ENCODE measurements around the gene ZFPL1.

The ZFPL1 gene

GRCh38 chr11:65051398-65051858, 32.6 kb upstream of the ZFPL1 start:
- no peaks in the 10 kb centered on the region for H3K9me3 ChIP-seq (ENCODE audit: control insufficient read depth, low read depth, low read length)
- no peaks in the 10 kb centered on the region for H3K4me1 ChIP-seq (ENCODE audit: control insufficient read depth, low read depth, low read length)
- H3K9ac ChIP-seq (ENCODE audit: low read length), result no peak overlapping the region
- H3K36me3 ChIP-seq (ENCODE audit: control insufficient read depth, low read depth, low read length), result no peaks in the 10 kb centered on the region
- H3K27ac ChIP-seq (ENCODE audit: low read length), result no peak overlapping the region
- H3K27me3 ChIP-seq (ENCODE audit: control insufficient read depth, insufficient read depth, low read length), result no peaks in the 10 kb centered on the region
- no peak overlapping the region for H3K4me3 ChIP-seq (ENCODE audit: low read length)

GRCh38 chr11:65053827-65054508, 30.1 kb upstream of the ZFPL1 start:
- H3K36me3 ChIP-seq (ENCODE audit: control insufficient read depth, low read depth, low read length), result no peaks in the 10 kb centered on the region
- H3K27ac ChIP-seq (ENCODE audit: low read length), result no peak overlapping the region
- H3K4me3 ChIP-seq (ENCODE audit: low read length), result no peak overlapping the region
- no peak overlapping the region for H3K9ac ChIP-seq (ENCODE audit: low read length)
- H3K4me1 ChIP-seq (ENCODE audit: control insufficient read depth, low read depth, low read length), result no peaks in the 10 kb centered on the region
- H3K9me3 ChIP-seq (ENCODE audit: control insufficient read depth, low read depth, low read length), result no peaks in the 10 kb centered on the region
- H3K27me3 ChIP-seq (ENCODE audit: control insufficient read depth, insufficient read depth, low read length), result no peaks in the 10 kb centered on the region

GRCh38 chr11:65055538-65055937, 28.5 kb upstream of the ZFPL1 start:
- Histone ChIP-seq H3K4me1 (ENCODE audit: control insufficient read depth, low read depth, low read length) (no peaks in the 10 kb centered on the region), H3K27ac (ENCODE audit: low read length) (no peak overlapping the region), H3K9me3 (ENCODE audit: control insufficient read depth, low read depth, low read length) (no peaks in the 10 kb centered on the region), H3K27me3 (ENCODE audit: control insufficient read depth, insufficient read depth, low read length) (no peaks in the 10 kb centered on the region), H3K4me3 (ENCODE audit: low read length) (no peak overlapping the region), H3K36me3 (ENCODE audit: control insufficient read depth, low read depth, low read length) (no peaks in the 10 kb centered on the region), H3K9ac (ENCODE audit: low read length) (no peak overlapping the region)

- no peaks in the 10 kb centered on the region for H3K4me1 ChIP-seq (ENCODE audit: control insufficient read depth, low read depth, low read length)
- no peak overlapping the region for H3K4me3 ChIP-seq (ENCODE audit: low read length)
- no peaks in the 10 kb centered on the region for H3K36me3 ChIP-seq (ENCODE audit: control insufficient read depth, low read depth, low read length)
- no peaks in the 10 kb centered on the region for H3K9me3 ChIP-seq (ENCODE audit: control insufficient read depth, low read depth, low read length)
- H3K27me3 ChIP-seq (ENCODE audit: control insufficient read depth, insufficient read depth, low read length), result no peaks in the 10 kb centered on the region
- H3K27ac ChIP-seq (ENCODE audit: low read length), result no peak overlapping the region
- H3K9ac ChIP-seq (ENCODE audit: low read length), result no peak overlapping the region
These were observed 27.0 kb upstream of the ZFPL1 start for GRCh38 chr11:65056999-65057398.

- H3K9ac ChIP-seq (ENCODE audit: low read length), result no peak overlapping the region
- no peak overlapping the region for H3K27ac ChIP-seq (ENCODE audit: low read length)
- no peak overlapping the region for H3K4me3 ChIP-seq (ENCODE audit: low read length)
- H3K27me3 ChIP-seq (ENCODE audit: control insufficient read depth, insufficient read depth, low read length), result no peaks in the 10 kb centered on the region
- H3K36me3 ChIP-seq (ENCODE audit: control insufficient read depth, low read depth, low read length), result no peaks in the 10 kb centered on the region
- H3K9me3 ChIP-seq (ENCODE audit: control insufficient read depth, low read depth, low read length), result no peaks in the 10 kb centered on the region
- H3K4me1 ChIP-seq (ENCODE audit: control insufficient read depth, low read depth, low read length), result no peaks in the 10 kb centered on the region
These were observed 26.5 kb upstream of the ZFPL1 start for GRCh38 chr11:65057526-65057925.

GRCh38 chr11:65058012-65058411, 26.0 kb upstream of the ZFPL1 start:
- H3K4me3 ChIP-seq (ENCODE audit: low read length), result no peak overlapping the region
- no peak overlapping the region for H3K27ac ChIP-seq (ENCODE audit: low read length)
- H3K4me1 ChIP-seq (ENCODE audit: control insufficient read depth, low read depth, low read length), result no peaks in the 10 kb centered on the region

GRCh38 chr11:65058419-65059054, 25.5 kb upstream of the ZFPL1 start, which contains the start of gene NAALADL1:
TSS of gene NAALADL1 (minus strand) at chr11:65058553. CDS start at chr11:65058521, 32 bp downstream.
- H3K9ac ChIP-seq (ENCODE audit: low read length), result no peak within 1 kb of the TSS
- no peak within 1 kb of the TSS for H3K4me3 ChIP-seq (ENCODE audit: low read length)

More at GRCh38 chr11:65058012-65058411, 26.0 kb upstream of the ZFPL1 start:
- no peaks in the 10 kb centered on the region for H3K9me3 ChIP-seq (ENCODE audit: control insufficient read depth, low read depth, low read length)
- H3K36me3 ChIP-seq (ENCODE audit: control insufficient read depth, low read depth, low read length), result no peaks in the 10 kb centered on the region
- no peaks in the 10 kb centered on the region for H3K27me3 ChIP-seq (ENCODE audit: control insufficient read depth, insufficient read depth, low read length)
- H3K9ac ChIP-seq (ENCODE audit: low read length), result no peak overlapping the region

GRCh38 chr11:65059523-65059922, 24.5 kb upstream of the ZFPL1 start:
- H3K9ac ChIP-seq (ENCODE audit: low read length), result no peak overlapping the region
- H3K4me1 ChIP-seq (ENCODE audit: control insufficient read depth, low read depth, low read length), result no peaks in the 10 kb centered on the region
- H3K9me3 ChIP-seq (ENCODE audit: control insufficient read depth, low read depth, low read length), result no peaks in the 10 kb centered on the region
- no peaks in the 10 kb centered on the region for H3K36me3 ChIP-seq (ENCODE audit: control insufficient read depth, low read depth, low read length)
- H3K27ac ChIP-seq (ENCODE audit: low read length), result no peak overlapping the region
- H3K4me3 ChIP-seq (ENCODE audit: low read length), result no peak overlapping the region
- no peaks in the 10 kb centered on the region for H3K27me3 ChIP-seq (ENCODE audit: control insufficient read depth, insufficient read depth, low read length)

More at GRCh38 chr11:65058419-65059054, 25.5 kb upstream of the ZFPL1 start, which contains the start of gene NAALADL1:
- no peaks in the 10 kb centered on the region for H3K36me3 ChIP-seq (ENCODE audit: control insufficient read depth, low read depth, low read length)
- no peaks in the 10 kb centered on the region for H3K9me3 ChIP-seq (ENCODE audit: control insufficient read depth, low read depth, low read length)
- H3K4me1 ChIP-seq (ENCODE audit: control insufficient read depth, low read depth, low read length), result no peaks in the 10 kb centered on the region
- no peak within 1 kb of the TSS for H3K27ac ChIP-seq (ENCODE audit: low read length)
- no peaks in the 10 kb centered on the region for H3K27me3 ChIP-seq (ENCODE audit: control insufficient read depth, insufficient read depth, low read length)

- H3K9ac ChIP-seq (ENCODE audit: low read length), result no peak overlapping the region
- no peaks in the 10 kb centered on the region for H3K36me3 ChIP-seq (ENCODE audit: control insufficient read depth, low read depth, low read length)
- no peaks in the 10 kb centered on the region for H3K27me3 ChIP-seq (ENCODE audit: control insufficient read depth, insufficient read depth, low read length)
- H3K9me3 ChIP-seq (ENCODE audit: control insufficient read depth, low read depth, low read length), result no peaks in the 10 kb centered on the region
- H3K4me1 ChIP-seq (ENCODE audit: control insufficient read depth, low read depth, low read length), result no peaks in the 10 kb centered on the region
- H3K4me3 ChIP-seq (ENCODE audit: low read length), result no peak overlapping the region
- no peak overlapping the region for H3K27ac ChIP-seq (ENCODE audit: low read length)
These were observed 23.8 kb upstream of the ZFPL1 start for GRCh38 chr11:65059959-65060824.

- Histone ChIP-seq H3K9ac (ENCODE audit: low read length) (no peak overlapping the region), H3K27ac (ENCODE audit: low read length) (no peak overlapping the region), H3K27me3 (ENCODE audit: control insufficient read depth, insufficient read depth, low read length) (no peaks in the 10 kb centered on the region), H3K4me1 (ENCODE audit: control insufficient read depth, low read depth, low read length) (peaks cover under 1% of the 10 kb centered on the region), H3K36me3 (ENCODE audit: control insufficient read depth, low read depth, low read length) (no peaks in the 10 kb centered on the region), H3K4me3 (ENCODE audit: low read length) (no peak overlapping the region), H3K9me3 (ENCODE audit: control insufficient read depth, low read depth, low read length) (no peaks in the 10 kb centered on the region)
These were observed 23.1 kb upstream of the ZFPL1 start for GRCh38 chr11:65060913-65061408.

GRCh38 chr11:65063532-65063931, 20.5 kb upstream of the ZFPL1 start:
- Histone ChIP-seq H3K27me3 (ENCODE audit: control insufficient read depth, insufficient read depth, low read length) (no peaks in the 10 kb centered on the region), H3K9ac (ENCODE audit: low read length) (no peak overlapping the region), H3K36me3 (ENCODE audit: control insufficient read depth, low read depth, low read length) (no peaks in the 10 kb centered on the region), H3K4me1 (ENCODE audit: control insufficient read depth, low read depth, low read length) (peaks cover 16% of the 10 kb centered on the region), H3K27ac (ENCODE audit: low read length) (no peak overlapping the region), H3K4me3 (ENCODE audit: low read length) (no peak overlapping the region), H3K9me3 (ENCODE audit: control insufficient read depth, low read depth, low read length) (no peaks in the 10 kb centered on the region)
